Measurements from ENCODE around the gene BTG4.

The BTG4 gene

GRCh38 chr11:111513240-111513605 is 1.0 kb upstream of the BTG4 start:
- no peak for TF ChIP-seq CTCF (IDR thresholded peaks at IDR 0.05; ENCODE audit: low read depth, low read length, missing control alignments)
- H3K4me3 ChIP-seq (replicated peaks; ENCODE audit: low read depth, low read length), result no peak overlapping the region; the same call in 1 of the 2 replicates

GRCh38 chr11:111510311-111510710 is 1.9 kb downstream of the BTG4 start:
- no peak for TF ChIP-seq CTCF (IDR thresholded peaks at IDR 0.05; ENCODE audit: low read depth, low read length, missing control alignments)
- no peak overlapping the region for H3K4me3 ChIP-seq (replicated peaks; ENCODE audit: low read depth, low read length)
- DNase-seq (ENCODE audit: extremely low read depth, low read depth), result no peak

More at GRCh38 chr11:111513240-111513605, 1.0 kb upstream of the BTG4 start:
- DNase-seq (ENCODE audit: extremely low read depth, low read depth), result no peak

GRCh38 chr11:111502611-111503010 is 9.6 kb downstream of the BTG4 start:
- TF ChIP-seq CTCF (IDR thresholded peaks at IDR 0.05; ENCODE audit: low read depth, low read length, missing control alignments), result no peak
- no peak overlapping the region for H3K4me3 ChIP-seq (replicated peaks; ENCODE audit: low read depth, low read length)
- no peak for DNase-seq (ENCODE audit: extremely low read depth, low read depth)

DNA sequence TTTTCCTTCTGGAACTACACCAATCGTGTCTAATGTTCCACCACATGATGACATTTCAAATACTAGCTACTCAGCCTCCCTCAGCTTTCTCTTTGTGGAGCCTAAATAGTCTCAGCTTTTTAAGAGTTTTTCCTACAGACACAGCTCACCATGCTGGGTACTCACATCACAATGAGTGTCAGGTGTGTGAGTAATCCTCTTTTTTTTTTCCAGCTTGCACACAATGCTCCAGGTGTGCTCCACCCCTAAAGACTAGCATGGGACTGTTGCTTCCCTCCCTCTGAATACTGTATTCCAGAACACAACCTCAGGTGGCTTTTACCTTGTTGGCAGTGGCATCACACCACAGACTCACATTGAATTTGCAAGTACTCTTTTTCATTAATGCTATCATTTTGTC is 11.7 kb downstream of the BTG4 start:
- TF ChIP-seq CTCF (IDR thresholded peaks at IDR 0.05; ENCODE audit: low read depth, low read length, missing control alignments), result no peak
- DNase-seq (ENCODE audit: extremely low read depth, low read depth), result no peak

GRCh38 chr11:111499483-111499882 is 12.7 kb downstream of the BTG4 start:
- TF ChIP-seq CTCF (IDR thresholded peaks at IDR 0.05; ENCODE audit: low read depth, low read length, missing control alignments), result no peak
- DNase-seq (ENCODE audit: extremely low read depth, low read depth), result no peak

More for the DNA sequence above, 11.7 kb downstream of the BTG4 start:
- H3K4me3 ChIP-seq (replicated peaks; ENCODE audit: low read depth, low read length), result no peak overlapping the region

GRCh38 chr11:111494040-111494439 is 18.1 kb downstream of the BTG4 start:
- TF ChIP-seq CTCF (IDR thresholded peaks at IDR 0.05; ENCODE audit: low read depth, low read length, missing control alignments), result no peak
- no peak overlapping the region for H3K4me3 ChIP-seq (replicated peaks; ENCODE audit: low read depth, low read length)
- DNase-seq (ENCODE audit: extremely low read depth, low read depth), result no peak

More at GRCh38 chr11:111499483-111499882, 12.7 kb downstream of the BTG4 start:
- no peak overlapping the region for H3K4me3 ChIP-seq (replicated peaks; ENCODE audit: low read depth, low read length)

GRCh38 chr11:111490496-111490895 is 21.7 kb downstream of the BTG4 start:
- DNase-seq (ENCODE audit: extremely low read depth, low read depth), result no peak
- H3K4me3 ChIP-seq (replicated peaks; ENCODE audit: low read depth, low read length), result no peak overlapping the region
- TF ChIP-seq CTCF (IDR thresholded peaks at IDR 0.05; ENCODE audit: low read depth, low read length, missing control alignments), result no peak

Data from HFF-Myc (cell line).